GM19455 (cell line): ENCODE data around the gene HDHD5.

Experiments
- ATAC-seq: cut with Tn5 transposase; IDR thresholded peaks from one replicate; pipeline ENCODE4 v1.9.1; 2021; ENCODE audit not compliant: unreplicated experiment

Gene HDHD5

GRCh38 chr22:17106785-17107546, 52.1 kb downstream of the HDHD5 start:
- no peak for ATAC-seq

- no peak for ATAC-seq
Measured at GRCh38 chr22:17106161-17106784, 52.8 kb downstream of the HDHD5 start.

GRCh38 chr22:17105143-17106129, 53.6 kb downstream of the HDHD5 start:
- ATAC-seq, result no peak

GRCh38 chr22:17104336-17104935, 54.6 kb downstream of the HDHD5 start:
- ATAC-seq, result no peak

GRCh38 chr22:17103351-17103750, 55.7 kb downstream of the HDHD5 start:
- ATAC-seq, result no peak

- no peak for ATAC-seq
Measured at GRCh38 chr22:17102297-17102667, 56.8 kb downstream of the HDHD5 start.

- no peak for ATAC-seq
Measured at GRCh38 chr22:17101475-17102296, 57.4 kb downstream of the HDHD5 start.

- ATAC-seq, result no peak
Measured at GRCh38 chr22:17100621-17101020, 58.5 kb downstream of the HDHD5 start.

- ATAC-seq, result no peak
Measured at GRCh38 chr22:17098379-17098819, 60.7 kb downstream of the HDHD5 start.

GRCh38 chr22:17097701-17098100, 61.4 kb downstream of the HDHD5 start:
- ATAC-seq, result no peak

GRCh38 chr22:17097062-17097461, 62.0 kb downstream of the HDHD5 start:
- ATAC-seq, result no peak

- ATAC-seq, result no peak
Measured at GRCh38 chr22:17096071-17096470, 63.0 kb downstream of the HDHD5 start.

GRCh38 chr22:17095538-17095937, 63.5 kb downstream of the HDHD5 start:
- ATAC-seq, result no peak

- ATAC-seq, result no peak
Measured at GRCh38 chr22:17093081-17093480, 66.0 kb downstream of the HDHD5 start.

- no peak for ATAC-seq
Measured at GRCh38 chr22:17091851-17092250, 67.2 kb downstream of the HDHD5 start.

- ATAC-seq, result no peak
Measured at GRCh38 chr22:17090550-17090949, 68.5 kb downstream of the HDHD5 start.
